H1 (cell line): ENCODE data around the gene SESN3. TPM values are rescaled to one million over a fixed set of nuclear protein-coding genes. Genes with fewer than 3 reads are reported as not detected.

Source experiments
- ASH2L ChIP-seq: fragments of 200-600, 300-600 bp; sonication (generic); IDR thresholded peaks from one replicate; pipeline ENCODE4 v1.7.1; 2017; ENCODE audit warnings: low read length
- CHD7 ChIP-seq: fragments of 300-600 bp; sonication (generic); IDR thresholded peaks from 2 replicates; pipeline ENCODE4 v1.7.1; 2012; ENCODE audit warnings: low read length, moderate library complexity, mild to moderate bottlenecking, inconsistent platforms; ENCODE audit not compliant: insufficient replicate concordance
- SIX5 ChIP-seq: IDR thresholded peaks from 2 replicates; pipeline ENCODE4 v1.6.1; 2011; ENCODE audit warnings: mild to moderate bottlenecking, low read depth, low read length
- polyA plus RNA-seq, 7 experiments: library from polyadenylated mRNA; depleted of rRNA in 3 of 7; stranded (reverse) in 5 of 7; unstranded in 2 of 7; fragments of >200 nt in 5 of 7; fragments of 200-250 nt in 2 of 7; gene quantifications; 1 replicate in 5 of 7; 2 replicates in 1 of 7; 4 replicates in 1 of 7; pipeline versions ENCODE4 v1.2.1 to v1.2.3, GENCODE V29; 2011 to 2013; ENCODE audit warnings: missing spikeins in 2 of 7, mixed read lengths in 2 of 7
- total RNA-seq: library from RNA; stranded (reverse); fragmentation: NEBNext Ultra II Directional; extraction: Animal tissue kit (Norgen Biotek cat#: 25700); gene quantifications from 2 replicates; pipeline ENCODE4 v1.2.1, GENCODE V29; 2021

Gene SESN3
- total and polyA plus RNA-seq, 2 of the 8 experiments (the other 6 are each of a cell fraction or from before 2014, with no cell fraction given), result 10.2 to 31.1 TPM

- TF ChIP-seq CHD7 (no peak), ASH2L (no peak), SIX5 (no peak)
Measured at GRCh38 chr11:95218149-95218548, 12.9 kb downstream of the SESN3 start (continued).
